ENCODE results near the gene ZNF611.
"Not testable (repeated sequence)": the region's sequence is repeated elsewhere in the genome, so short reads cannot be mapped to it uniquely, and the experiment has no call there.

Gene ZNF611

GRCh38 chr19:52749780-52750179 lies 14.9 kb upstream of the ZNF611 start:
- no peaks in the 10 kb centered on the region for H3K36me3 ChIP-seq (replicated peaks in 1 of 2; ENCODE audit: control insufficient read depth in 2 of 2, insufficient read depth in 2 of 2, low read length in 2 of 2)
- no peaks in the 10 kb centered on the region for H3K9me3 ChIP-seq (replicated peaks in 1 of 2; ENCODE audit: control insufficient read depth in 2 of 2, insufficient read depth in 1 of 2, low read depth in 1 of 2, low read length in 2 of 2)
- H4K8ac ChIP-seq (ENCODE audit: low read depth, low read length), result no peak overlapping the region
- no peak overlapping the region for H3K23ac ChIP-seq (ENCODE audit: low read depth, low read length, poor library complexity)
- H3K4me2 ChIP-seq (ENCODE audit: insufficient read depth, low read length, poor library complexity, severe bottlenecking), result no peak overlapping the region
- no peak overlapping the region for H3K9ac ChIP-seq (ENCODE audit: low read depth, low read length, poor library complexity)
- no peak overlapping the region for H3K4ac ChIP-seq (ENCODE audit: low read length)
- H3K18ac ChIP-seq (ENCODE audit: low read length), result no peak overlapping the region
- H3K4me1 ChIP-seq (ENCODE audit: control insufficient read depth in 2 of 2, insufficient read depth in 1 of 2, low read depth in 1 of 2, low read length in 2 of 2), result no peaks in the 10 kb centered on the region
- H3K4me3 ChIP-seq (ENCODE audit: low read length in 2 of 2), result no peak overlapping the region
- no peak overlapping the region for H2BK120ac ChIP-seq (ENCODE audit: low read depth, low read length)
- H3K14ac ChIP-seq (ENCODE audit: low read length), result no peak overlapping the region
- no peak overlapping the region for H2BK12ac ChIP-seq (ENCODE audit: low read length)
- no peaks in the 10 kb centered on the region for H3K27me3 ChIP-seq (ENCODE audit: control insufficient read depth in 3 of 3, insufficient read depth in 3 of 3, low read depth in 1 of 3, low read length in 3 of 3)
- no peak overlapping the region for H2AFZ ChIP-seq (ENCODE audit: low read length)
- no peak overlapping the region for H2BK15ac ChIP-seq (ENCODE audit: low read length)
- no peaks in the 10 kb centered on the region for H3K79me1 ChIP-seq (ENCODE audit: low read depth, low read length)
- H2AK5ac ChIP-seq (ENCODE audit: low read depth, low read length), result no peak overlapping the region
- H3K27ac ChIP-seq (replicated peaks; ENCODE audit: low read length), result no peak overlapping the region
- no peak overlapping the region for H2BK5ac ChIP-seq (ENCODE audit: low read length)
- WGBS, 2 donors (ENCODE audit: extremely low coverage in 2 of 2, insufficient read length in 2 of 2, insufficient replicate concordance in 1 of 2), result no CpG with 5 or more reads among the region's 4 CpGs
- DNase-seq (ENCODE audit: low spot score), result no peak
- H4K91ac ChIP-seq (ENCODE audit: low read depth, low read length, poor library complexity), result no peak overlapping the region

GRCh38 chr19:52748336-52748950 lies 13.6 kb upstream of the ZNF611 start:
- no CpG with 5 or more reads among the region's 8 CpGs for WGBS, 2 donors (ENCODE audit: extremely low coverage in 2 of 2, insufficient read length in 2 of 2, insufficient replicate concordance in 1 of 2)

GRCh38 chr19:52745919-52746318 lies 11.1 kb upstream of the ZNF611 start:
- not testable (repeated sequence) for H3K4ac ChIP-seq (ENCODE audit: low read length); H3K4me2 ChIP-seq (ENCODE audit: insufficient read depth, low read length, poor library complexity, severe bottlenecking); H3K18ac ChIP-seq (ENCODE audit: low read length); H3K79me1 ChIP-seq (ENCODE audit: low read depth, low read length); H3K9me3 ChIP-seq (replicated peaks in 1 of 2; ENCODE audit: control insufficient read depth in 2 of 2, insufficient read depth in 1 of 2, low read depth in 1 of 2, low read length in 2 of 2); H3K27ac ChIP-seq (replicated peaks; ENCODE audit: low read length); H3K9ac ChIP-seq (ENCODE audit: low read depth, low read length, poor library complexity); H2AK5ac ChIP-seq (ENCODE audit: low read depth, low read length); H3K27me3 ChIP-seq (ENCODE audit: control insufficient read depth in 3 of 3, insufficient read depth in 3 of 3, low read depth in 1 of 3, low read length in 3 of 3); H2BK12ac ChIP-seq (ENCODE audit: low read length); H3K36me3 ChIP-seq (replicated peaks in 1 of 2; ENCODE audit: control insufficient read depth in 2 of 2, insufficient read depth in 2 of 2, low read length in 2 of 2); H3K23ac ChIP-seq (ENCODE audit: low read depth, low read length, poor library complexity); H2BK120ac ChIP-seq (ENCODE audit: low read depth, low read length); H2BK5ac ChIP-seq (ENCODE audit: low read length); H2AFZ ChIP-seq (ENCODE audit: low read length); H4K8ac ChIP-seq (ENCODE audit: low read depth, low read length); H3K4me3 ChIP-seq (ENCODE audit: low read length in 2 of 2); DNase-seq (ENCODE audit: low spot score); H2BK15ac ChIP-seq (ENCODE audit: low read length); H4K91ac ChIP-seq (ENCODE audit: low read depth, low read length, poor library complexity); H3K14ac ChIP-seq (ENCODE audit: low read length)
- WGBS, 2 donors (ENCODE audit: extremely low coverage in 2 of 2, insufficient read length in 2 of 2, insufficient replicate concordance in 1 of 2), result no CpG with 5 or more reads among the region's 10 CpGs
- peaks cover 0 to 10% of the 10 kb centered on the region in 2 donors for H3K4me1 ChIP-seq (ENCODE audit: control insufficient read depth in 2 of 2, insufficient read depth in 1 of 2, low read depth in 1 of 2, low read length in 2 of 2)

More at GRCh38 chr19:52748336-52748950, 13.6 kb upstream of the ZNF611 start:
- H4K8ac ChIP-seq (ENCODE audit: low read depth, low read length), result no peak overlapping the region
- no peak overlapping the region for H3K27ac ChIP-seq (replicated peaks; ENCODE audit: low read length)
- peak overlapping the region; percentile 87 for H2AFZ ChIP-seq (ENCODE audit: low read length)
- no peaks in the 10 kb centered on the region for H3K4me1 ChIP-seq (ENCODE audit: control insufficient read depth in 2 of 2, insufficient read depth in 1 of 2, low read depth in 1 of 2, low read length in 2 of 2)
- H3K27me3 ChIP-seq (ENCODE audit: control insufficient read depth in 3 of 3, insufficient read depth in 3 of 3, low read depth in 1 of 3, low read length in 3 of 3), result no peaks in the 10 kb centered on the region
- H3K4me2 ChIP-seq (ENCODE audit: insufficient read depth, low read length, poor library complexity, severe bottlenecking), result peak overlapping the region; percentile 2
- no peak overlapping the region for H4K91ac ChIP-seq (ENCODE audit: low read depth, low read length, poor library complexity)
- H3K79me1 ChIP-seq (ENCODE audit: low read depth, low read length), result no peaks in the 10 kb centered on the region
- H3K23ac ChIP-seq (ENCODE audit: low read depth, low read length, poor library complexity), result no peak overlapping the region
- no peak overlapping the region for H3K4me3 ChIP-seq (ENCODE audit: low read length in 2 of 2)
- H3K36me3 ChIP-seq (replicated peaks in 1 of 2; ENCODE audit: control insufficient read depth in 2 of 2, insufficient read depth in 2 of 2, low read length in 2 of 2), result no peaks in the 10 kb centered on the region
- no peak overlapping the region for H3K9ac ChIP-seq (ENCODE audit: low read depth, low read length, poor library complexity)
- H3K9me3 ChIP-seq (replicated peaks in 1 of 2; ENCODE audit: control insufficient read depth in 2 of 2, insufficient read depth in 1 of 2, low read depth in 1 of 2, low read length in 2 of 2), result no peaks in the 10 kb centered on the region
- no peak overlapping the region for H2BK12ac ChIP-seq (ENCODE audit: low read length)
- H2BK15ac ChIP-seq (ENCODE audit: low read length), result no peak overlapping the region
- H2BK5ac ChIP-seq (ENCODE audit: low read length), result no peak overlapping the region
- H3K18ac ChIP-seq (ENCODE audit: low read length), result no peak overlapping the region
- no peak overlapping the region for H2AK5ac ChIP-seq (ENCODE audit: low read depth, low read length)
- no peak for DNase-seq (ENCODE audit: low spot score)
- no peak overlapping the region for H3K4ac ChIP-seq (ENCODE audit: low read length)
- H2BK120ac ChIP-seq (ENCODE audit: low read depth, low read length), result no peak overlapping the region
- no peak overlapping the region for H3K14ac ChIP-seq (ENCODE audit: low read length)

- H3K4me3 ChIP-seq (ENCODE audit: low read length in 2 of 2), result no peak overlapping the region
- H3K4me2 ChIP-seq (ENCODE audit: insufficient read depth, low read length, poor library complexity, severe bottlenecking), result no peak overlapping the region
- H2AK5ac ChIP-seq (ENCODE audit: low read depth, low read length), result no peak overlapping the region
- no peaks in the 10 kb centered on the region for H3K79me1 ChIP-seq (ENCODE audit: low read depth, low read length)
- H3K14ac ChIP-seq (ENCODE audit: low read length), result no peak overlapping the region
- no peaks in the 10 kb centered on the region for H3K36me3 ChIP-seq (replicated peaks in 1 of 2; ENCODE audit: control insufficient read depth in 2 of 2, insufficient read depth in 2 of 2, low read length in 2 of 2)
- no peak overlapping the region for H4K91ac ChIP-seq (ENCODE audit: low read depth, low read length, poor library complexity)
- H3K9me3 ChIP-seq (replicated peaks in 1 of 2; ENCODE audit: control insufficient read depth in 2 of 2, insufficient read depth in 1 of 2, low read depth in 1 of 2, low read length in 2 of 2), result peaks cover 0 to 1% of the 10 kb centered on the region in 2 donors
- no peak overlapping the region for H2BK120ac ChIP-seq (ENCODE audit: low read depth, low read length)
- peaks cover 0 to 10% of the 10 kb centered on the region in 2 donors for H3K4me1 ChIP-seq (ENCODE audit: control insufficient read depth in 2 of 2, insufficient read depth in 1 of 2, low read depth in 1 of 2, low read length in 2 of 2)
- no peak overlapping the region for H3K4ac ChIP-seq (ENCODE audit: low read length)
- H3K27me3 ChIP-seq (ENCODE audit: control insufficient read depth in 3 of 3, insufficient read depth in 3 of 3, low read depth in 1 of 3, low read length in 3 of 3), result no peaks in the 10 kb centered on the region
- no peak overlapping the region for H2BK12ac ChIP-seq (ENCODE audit: low read length)
- H3K23ac ChIP-seq (ENCODE audit: low read depth, low read length, poor library complexity), result no peak overlapping the region
- no peak overlapping the region for H2AFZ ChIP-seq (ENCODE audit: low read length)
- H3K18ac ChIP-seq (ENCODE audit: low read length), result peak overlapping the region; percentile 11
- no peak overlapping the region for H3K9ac ChIP-seq (ENCODE audit: low read depth, low read length, poor library complexity)
- DNase-seq (ENCODE audit: low spot score), result no peak
- H3K27ac ChIP-seq (replicated peaks; ENCODE audit: low read length), result no peak overlapping the region
- WGBS, 2 donors (ENCODE audit: extremely low coverage in 2 of 2, insufficient read length in 2 of 2, insufficient replicate concordance in 1 of 2), result no CpG with 5 or more reads among the region's 3 CpGs
- H2BK5ac ChIP-seq (ENCODE audit: low read length), result no peak overlapping the region
- H4K8ac ChIP-seq (ENCODE audit: low read depth, low read length), result no peak overlapping the region
- no peak overlapping the region for H2BK15ac ChIP-seq (ENCODE audit: low read length)
Measured at GRCh38 chr19:52743091-52743490, 8.2 kb upstream of the ZNF611 start.
